ENCODE results near the gene TMUB2.

Gene TMUB2

GRCh38 chr17:44174427-44174826 is 12.3 kb upstream of the TMUB2 start:
- no peak overlapping the region for H3K4me3 ChIP-seq (ENCODE audit: low read depth, low read length)

GRCh38 chr17:44176257-44176656 is 10.5 kb upstream of the TMUB2 start:
- no peak overlapping the region for H3K4me3 ChIP-seq (ENCODE audit: low read depth, low read length)
- no peak for DNase-seq (ENCODE audit: low read depth)

More at GRCh38 chr17:44174427-44174826, 12.3 kb upstream of the TMUB2 start:
- DNase-seq (ENCODE audit: low read depth): no peak

- no peak overlapping the region for H3K4me3 ChIP-seq (ENCODE audit: low read depth, low read length)
- DNase-seq (ENCODE audit: low read depth): no peak
Observed at GRCh38 chr17:44176671-44177501, 9.9 kb upstream of the TMUB2 start.

GRCh38 chr17:44177640-44178039 is 9.1 kb upstream of the TMUB2 start:
- DNase-seq (ENCODE audit: low read depth): no peak
- H3K4me3 ChIP-seq (ENCODE audit: low read depth, low read length): no peak overlapping the region

- DNase-seq (ENCODE audit: low read depth): no peak
- no peak overlapping the region for H3K4me3 ChIP-seq (ENCODE audit: low read depth, low read length)
Observed at GRCh38 chr17:44178133-44178532, 8.6 kb upstream of the TMUB2 start.

GRCh38 chr17:44183024-44183423 is 3.7 kb upstream of the TMUB2 start:
- no peak for DNase-seq (ENCODE audit: low read depth)
- no peak overlapping the region for H3K4me3 ChIP-seq (ENCODE audit: low read depth, low read length)

GRCh38 chr17:44184212-44184810 is 2.5 kb upstream of the TMUB2 start:
- no peak overlapping the region for H3K4me3 ChIP-seq (ENCODE audit: low read depth, low read length)
- DNase-seq (ENCODE audit: low read depth): no peak

GRCh38 chr17:44187131-44187899 is 543 bp downstream of the TMUB2 start:
- peak overlapping the region; percentile 85 for H3K4me3 ChIP-seq (ENCODE audit: low read depth, low read length)
- DNase-seq (ENCODE audit: low read depth): no peak

- no peak for DNase-seq (ENCODE audit: low read depth)
- no peak overlapping the region for H3K4me3 ChIP-seq (ENCODE audit: low read depth, low read length)
Observed at GRCh38 chr17:44188576-44189403, 2.0 kb downstream of the TMUB2 start.

GRCh38 chr17:44190481-44190880 is 3.7 kb downstream of the TMUB2 start:
- no peak overlapping the region for H3K4me3 ChIP-seq (ENCODE audit: low read depth, low read length)
- no peak for DNase-seq (ENCODE audit: low read depth)

GRCh38 chr17:44191369-44191768 is 4.6 kb downstream of the TMUB2 start:
- H3K4me3 ChIP-seq (ENCODE audit: low read depth, low read length): no peak overlapping the region
- no peak for DNase-seq (ENCODE audit: low read depth)

- DNase-seq (ENCODE audit: low read depth): no peak
- no peak overlapping the region for H3K4me3 ChIP-seq (ENCODE audit: low read depth, low read length)
Observed at GRCh38 chr17:44191941-44192496, 5.2 kb downstream of the TMUB2 start.

- DNase-seq (ENCODE audit: low read depth): no peak
Observed at GRCh38 chr17:44192750-44193149, 6.0 kb downstream of the TMUB2 start.

GRCh38 chr17:44193326-44194084 is 6.7 kb downstream of the TMUB2 start:
- DNase-seq (ENCODE audit: low read depth): no peak
- no peak overlapping the region for H3K4me3 ChIP-seq (ENCODE audit: low read depth, low read length)

More at GRCh38 chr17:44192750-44193149, 6.0 kb downstream of the TMUB2 start:
- H3K4me3 ChIP-seq (ENCODE audit: low read depth, low read length): no peak overlapping the region

- no peak overlapping the region for H3K4me3 ChIP-seq (ENCODE audit: low read depth, low read length)
- DNase-seq (ENCODE audit: low read depth): no peak
Observed at GRCh38 chr17:44197107-44197506, 10.3 kb downstream of the TMUB2 start.

- DNase-seq (ENCODE audit: low read depth): no peak
- peak overlapping the region; percentile 74 for H3K4me3 ChIP-seq (ENCODE audit: low read depth, low read length)
Observed at GRCh38 chr17:44197980-44198720, 11.4 kb downstream of the TMUB2 start.

GRCh38 chr17:44198721-44199552 is 12.2 kb downstream of the TMUB2 start:
- DNase-seq (ENCODE audit: low read depth): no peak
- peak overlapping the region; percentile 74 for H3K4me3 ChIP-seq (ENCODE audit: low read depth, low read length)
